Uterus (tissue), 2 donors: ENCODE data around the gene SLC6A18.

Source experiments
- CTCF ChIP-seq, 4 experiments: fragments of 200-600 bp in 2 of 4; fragments of 450-650 bp in 2 of 4; sonication (generic) in 2 of 4; IDR thresholded peaks; one replicate each; pipeline ENCODE4 v1.5.1; 2016 to 2019; ENCODE audit warnings: antibody characterized with exemption in 4 of 4, mild to moderate bottlenecking in 2 of 4, moderate library complexity in 1 of 4
- POLR2A ChIP-seq, 2 donors: fragments of 450-650 bp; IDR thresholded peaks; one replicate each; pipeline ENCODE4 v1.6.1; 2016; ENCODE audit warnings: antibody characterized with exemption in 2 of 2, mild to moderate bottlenecking in 1 of 2, moderate library complexity in 1 of 2

- TF ChIP-seq CTCF (IDR thresholded peaks at IDR 0.05), result no peak
- TF ChIP-seq POLR2A (IDR thresholded peaks at IDR 0.05), result no peak
These were observed 16.3 kb upstream of the SLC6A18 start for GRCh38 chr5:1208743-1209488.
